ENCODE measurements around the gene SUGP1. TPM values are rescaled to one million over a fixed set of nuclear protein-coding genes. Genes with fewer than 3 reads are reported as not detected.

The SUGP1 gene
- total RNA-seq, 4 donors from 2014 or later, result 31.1 to 118 (median 66.5) TPM

DNA sequence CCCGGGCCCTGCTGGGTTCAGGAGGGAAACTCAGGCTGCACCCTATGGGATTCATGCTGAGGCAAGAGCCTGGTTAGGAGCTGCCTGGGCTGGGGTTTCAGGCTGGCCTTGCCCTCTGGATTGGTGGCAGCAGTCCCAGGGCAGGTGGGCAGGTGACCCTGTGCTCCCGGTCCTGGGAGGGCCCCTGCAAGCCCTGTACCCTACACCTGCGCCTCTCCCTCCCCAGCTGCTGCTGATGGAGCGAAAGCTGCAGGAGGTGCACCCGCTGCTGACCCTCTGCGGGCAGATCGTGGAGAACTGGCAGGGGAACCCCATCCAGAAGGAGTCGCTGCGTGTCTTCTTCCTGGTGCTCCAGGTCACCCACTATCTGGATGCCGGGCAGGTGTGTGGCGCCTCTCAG lies 20.7 kb upstream of the SUGP1 start:
- no peaks in the 10 kb centered on the region for H3K9me3 ChIP-seq
- H3K27me3 ChIP-seq, result no peaks in the 10 kb centered on the region
- TF ChIP-seq POLR2A (IDR thresholded peaks at IDR 0.05), result no peak
- TF ChIP-seq, protein P1, sequence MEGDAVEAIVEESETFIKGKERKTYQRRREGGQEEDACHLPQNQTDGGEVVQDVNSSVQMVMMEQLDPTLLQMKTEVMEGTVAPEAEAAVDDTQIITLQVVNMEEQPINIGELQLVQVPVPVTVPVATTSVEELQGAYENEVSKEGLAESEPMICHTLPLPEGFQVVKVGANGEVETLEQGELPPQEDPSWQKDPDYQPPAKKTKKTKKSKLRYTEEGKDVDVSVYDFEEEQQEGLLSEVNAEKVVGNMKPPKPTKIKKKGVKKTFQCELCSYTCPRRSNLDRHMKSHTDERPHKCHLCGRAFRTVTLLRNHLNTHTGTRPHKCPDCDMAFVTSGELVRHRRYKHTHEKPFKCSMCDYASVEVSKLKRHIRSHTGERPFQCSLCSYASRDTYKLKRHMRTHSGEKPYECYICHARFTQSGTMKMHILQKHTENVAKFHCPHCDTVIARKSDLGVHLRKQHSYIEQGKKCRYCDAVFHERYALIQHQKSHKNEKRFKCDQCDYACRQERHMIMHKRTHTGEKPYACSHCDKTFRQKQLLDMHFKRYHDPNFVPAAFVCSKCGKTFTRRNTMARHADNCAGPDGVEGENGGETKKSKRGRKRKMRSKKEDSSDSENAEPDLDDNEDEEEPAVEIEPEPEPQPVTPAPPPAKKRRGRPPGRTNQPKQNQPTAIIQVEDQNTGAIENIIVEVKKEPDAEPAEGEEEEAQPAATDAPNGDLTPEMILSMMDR (IDR thresholded peaks at IDR 0.05), result no peak
- no peak for TF ChIP-seq EP300 (IDR thresholded peaks at IDR 0.05; ENCODE audit: low read depth)
- TF ChIP-seq POLR2AphosphoS5 (IDR thresholded peaks at IDR 0.05), result no peak
- 93% methylated on average over 11 of the region's 11 CpGs; no CpG with 5 or more reads in 1 of the 2 donors for WGBS, 2 donors (ENCODE audit: low coverage in 1 of 2)
- intact Hi-C loops (cut with DNase I; ENCODE audit: low total_unique reads), result no loop called here
- H3K4me1 ChIP-seq, result no peaks in the 10 kb centered on the region
- no peak for DNase-seq
- no peak overlapping the region for H3K27ac ChIP-seq
- peaks cover 0 to 64% (median 24%) of the 10 kb centered on the region in 4 donors for H3K36me3 ChIP-seq
- in situ Hi-C loops (cut with MboI; ENCODE audit: low pct_ligation_motif_present in 1 of 4, low pct_unique_long_range_greater_than_20kb in 1 of 4, low sequenced_read_pairs in 3 of 4), result no loop called here
- no peak overlapping the region for H3K4me3 ChIP-seq

DNA sequence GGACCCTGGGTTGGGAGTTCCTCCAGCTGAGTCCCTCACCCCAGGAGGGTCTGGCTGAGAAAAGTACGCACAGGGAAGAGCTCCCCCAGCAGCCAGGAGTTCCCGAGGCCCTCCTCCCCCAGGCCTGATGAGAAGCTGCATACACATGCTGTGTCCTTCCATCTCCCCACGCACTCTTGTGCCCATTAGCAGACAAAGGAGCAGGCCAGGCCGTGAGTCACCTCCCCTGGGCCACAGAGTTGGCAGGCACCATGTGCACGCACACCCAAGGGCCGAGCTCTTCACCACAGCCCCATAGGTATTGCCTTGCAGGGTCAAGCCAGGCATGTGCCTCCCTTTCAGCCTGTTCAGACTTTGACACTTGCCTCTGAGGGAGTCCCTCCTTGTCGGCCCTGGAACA lies 17.8 kb upstream of the SUGP1 start:
- Histone ChIP-seq H3K27ac (no peak overlapping the region), H3K36me3 (peaks cover 0 to 46% (median 19%) of the 10 kb centered on the region in 4 donors), H3K4me3 (no peak overlapping the region), H3K9me3 (no peaks in the 10 kb centered on the region), H3K4me1 (no peaks in the 10 kb centered on the region), H3K27me3 (no peaks in the 10 kb centered on the region)
- TF ChIP-seq, protein P1 (IDR thresholded peaks at IDR 0.05), result no peak
- TF ChIP-seq EP300 (IDR thresholded peaks at IDR 0.05; ENCODE audit: low read depth), result no peak
- no peak for TF ChIP-seq POLR2A (IDR thresholded peaks at IDR 0.05)
- WGBS, 2 donors (ENCODE audit: low coverage in 1 of 2), result 91% methylated on average over 7 of the region's 7 CpGs; no CpG with 5 or more reads in 1 of the 2 donors
- in situ Hi-C loops (cut with MboI; ENCODE audit: low pct_ligation_motif_present in 1 of 4, low pct_unique_long_range_greater_than_20kb in 1 of 4, low sequenced_read_pairs in 3 of 4), result no loop called here
- intact Hi-C loops (cut with DNase I; ENCODE audit: low total_unique reads), result no loop called here
- DNase-seq, result no peak

DNA sequence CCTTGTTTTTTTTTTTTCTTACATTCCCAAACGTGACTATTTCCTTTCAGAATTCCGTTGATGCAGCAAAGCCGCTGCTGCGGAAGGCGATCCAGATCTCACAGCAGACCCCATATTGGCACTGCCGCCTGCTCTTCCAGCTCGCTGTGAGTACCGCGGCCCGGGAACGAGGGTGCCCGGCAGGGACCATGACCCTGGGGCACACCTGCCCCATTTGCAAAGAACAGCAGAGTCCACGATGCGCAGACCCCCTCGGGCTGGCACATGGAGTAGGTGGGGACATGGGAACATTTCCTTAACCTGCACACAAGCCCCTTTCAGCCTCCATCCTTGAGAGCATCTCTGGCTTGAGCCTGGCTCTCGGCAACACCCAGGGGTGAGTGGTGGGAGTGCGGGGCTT lies 16.8 kb upstream of the SUGP1 start:
- Histone ChIP-seq H3K36me3 (peaks cover 0 to 46% (median 18%) of the 10 kb centered on the region in 4 donors), H3K27ac (no peak overlapping the region), H3K27me3 (no peaks in the 10 kb centered on the region), H3K9me3 (no peaks in the 10 kb centered on the region), H3K4me1 (no peaks in the 10 kb centered on the region), H3K4me3 (no peak overlapping the region)
- in situ Hi-C loops (cut with MboI; ENCODE audit: low pct_ligation_motif_present in 1 of 4, low pct_unique_long_range_greater_than_20kb in 1 of 4, low sequenced_read_pairs in 3 of 4) (no loop called here), intact Hi-C loops (cut with DNase I; ENCODE audit: low total_unique reads) (no loop called here)
- no peak for TF ChIP-seq EP300 (IDR thresholded peaks at IDR 0.05; ENCODE audit: low read depth)
- no peak for DNase-seq
- 92 to 94% methylated on average over 5 to 17 of the region's 17 CpGs for WGBS, 2 donors (ENCODE audit: low coverage in 1 of 2)

DNA sequence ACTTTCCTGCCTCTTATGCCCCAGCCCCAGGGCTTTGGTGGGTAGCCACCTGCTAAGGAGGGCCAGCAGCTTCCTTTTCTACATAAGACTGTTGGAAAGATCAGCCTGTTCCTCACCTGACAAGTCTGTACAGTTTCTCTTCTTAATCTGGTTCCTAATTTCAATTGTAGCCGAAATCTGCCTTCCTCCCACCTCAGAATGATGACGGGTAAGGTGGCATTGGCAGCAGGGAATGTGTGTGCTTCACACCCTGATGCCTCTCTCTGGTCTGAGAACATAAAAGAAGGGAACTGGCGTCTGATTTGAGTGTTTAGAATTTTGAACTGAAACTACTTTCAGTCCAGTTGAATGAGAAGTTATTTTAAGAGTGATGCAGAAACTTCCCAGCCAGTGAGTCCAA lies 16.3 kb upstream of the SUGP1 start:
- 52 to 59% methylated on average over 3 of the region's 3 CpGs for WGBS, 2 donors (ENCODE audit: low coverage in 1 of 2)
- in situ Hi-C loops (cut with MboI; ENCODE audit: low pct_ligation_motif_present in 1 of 4, low pct_unique_long_range_greater_than_20kb in 1 of 4, low sequenced_read_pairs in 3 of 4), result no loop called here

More for the DNA sequence above, 16.3 kb upstream of the SUGP1 start:
- H3K4me3 ChIP-seq, result no peak overlapping the region
- H3K27ac ChIP-seq, result no peak overlapping the region
- no peaks in the 10 kb centered on the region for H3K27me3 ChIP-seq
- no peak for TF ChIP-seq EP300 (IDR thresholded peaks at IDR 0.05; ENCODE audit: low read depth)
- TF ChIP-seq, protein P1 (IDR thresholded peaks at IDR 0.05), result no peak
- no peak for TF ChIP-seq POLR2AphosphoS5 (IDR thresholded peaks at IDR 0.05)
- no peak for TF ChIP-seq POLR2A (IDR thresholded peaks at IDR 0.05)
- DNase-seq, result no peak
- no peaks in the 10 kb centered on the region for H3K4me1 ChIP-seq
- intact Hi-C loops (cut with DNase I; ENCODE audit: low total_unique reads), result no loop called here
- H3K9me3 ChIP-seq, result no peaks in the 10 kb centered on the region
- peaks cover 0 to 47% (median 18%) of the 10 kb centered on the region in 4 donors for H3K36me3 ChIP-seq

All from transverse colon (tissue), 4 donors.